ENCODE results near the gene HCN3. TPM values are rescaled to one million over a fixed set of nuclear protein-coding genes. Genes with fewer than 3 reads are reported as not detected.
"Not testable (repeated sequence)": the region's sequence is repeated elsewhere in the genome, so short reads cannot be mapped to it uniquely, and the experiment has no call there.

Gene HCN3
- total RNA-seq, 3 donors from 2014 or later, result 10.3 to 15.6 (median 10.8) TPM

DNA sequence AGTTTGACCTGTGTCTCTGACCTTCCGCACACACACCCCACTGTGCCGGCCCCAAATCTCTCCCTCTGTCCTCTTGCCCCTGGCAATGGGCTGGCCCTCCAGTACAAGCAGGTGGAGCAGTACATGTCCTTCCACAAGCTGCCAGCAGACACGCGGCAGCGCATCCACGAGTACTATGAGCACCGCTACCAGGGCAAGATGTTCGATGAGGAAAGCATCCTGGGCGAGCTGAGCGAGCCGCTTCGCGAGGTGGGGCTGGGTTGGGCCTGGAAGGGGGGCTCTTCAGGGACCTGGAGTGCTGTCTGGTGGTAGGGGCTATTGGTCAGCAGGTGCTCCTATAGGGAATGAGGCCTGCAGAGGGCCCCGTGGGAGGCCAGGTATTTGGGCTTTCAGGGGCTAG is 7.8 kb downstream of the HCN3 start:
- no peaks in the 10 kb centered on the region for H3K36me3 ChIP-seq (ENCODE audit: low read depth)
- ATAC-seq, result no peak
- intact Hi-C loops (cut with DNase I, micrococcal nuclease), result no loop called here

DNA sequence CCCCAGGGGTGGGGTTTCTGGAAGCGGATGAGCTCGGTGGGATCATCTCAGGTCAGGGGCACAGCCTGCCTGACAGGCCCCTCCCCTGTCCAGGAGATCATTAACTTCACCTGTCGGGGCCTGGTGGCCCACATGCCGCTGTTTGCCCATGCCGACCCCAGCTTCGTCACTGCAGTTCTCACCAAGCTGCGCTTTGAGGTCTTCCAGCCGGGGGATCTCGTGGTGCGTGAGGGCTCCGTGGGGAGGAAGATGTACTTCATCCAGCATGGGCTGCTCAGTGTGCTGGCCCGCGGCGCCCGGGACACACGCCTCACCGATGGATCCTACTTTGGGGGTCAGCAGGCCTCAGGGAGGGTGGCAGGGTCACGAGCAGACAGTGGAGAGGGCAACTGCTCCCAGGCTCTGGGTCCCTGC is 8.4 kb downstream of the HCN3 start:
- ATAC-seq (no peak), DNase-seq (no peak)
- Histone ChIP-seq H3K36me3 (ENCODE audit: low read depth) (no peaks in the 10 kb centered on the region), H3K4me1 (ENCODE audit: low read depth) (no peaks in the 10 kb centered on the region), H3K9me3 (no peaks in the 10 kb centered on the region), H3K4me3 (no peak overlapping the region)
- intact Hi-C loops (cut with DNase I, micrococcal nuclease), result no loop called here
- TF ChIP-seq, protein P1, sequence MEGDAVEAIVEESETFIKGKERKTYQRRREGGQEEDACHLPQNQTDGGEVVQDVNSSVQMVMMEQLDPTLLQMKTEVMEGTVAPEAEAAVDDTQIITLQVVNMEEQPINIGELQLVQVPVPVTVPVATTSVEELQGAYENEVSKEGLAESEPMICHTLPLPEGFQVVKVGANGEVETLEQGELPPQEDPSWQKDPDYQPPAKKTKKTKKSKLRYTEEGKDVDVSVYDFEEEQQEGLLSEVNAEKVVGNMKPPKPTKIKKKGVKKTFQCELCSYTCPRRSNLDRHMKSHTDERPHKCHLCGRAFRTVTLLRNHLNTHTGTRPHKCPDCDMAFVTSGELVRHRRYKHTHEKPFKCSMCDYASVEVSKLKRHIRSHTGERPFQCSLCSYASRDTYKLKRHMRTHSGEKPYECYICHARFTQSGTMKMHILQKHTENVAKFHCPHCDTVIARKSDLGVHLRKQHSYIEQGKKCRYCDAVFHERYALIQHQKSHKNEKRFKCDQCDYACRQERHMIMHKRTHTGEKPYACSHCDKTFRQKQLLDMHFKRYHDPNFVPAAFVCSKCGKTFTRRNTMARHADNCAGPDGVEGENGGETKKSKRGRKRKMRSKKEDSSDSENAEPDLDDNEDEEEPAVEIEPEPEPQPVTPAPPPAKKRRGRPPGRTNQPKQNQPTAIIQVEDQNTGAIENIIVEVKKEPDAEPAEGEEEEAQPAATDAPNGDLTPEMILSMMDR (IDR thresholded peaks at IDR 0.05), result no peak

More for the DNA sequence above, 7.8 kb downstream of the HCN3 start:
- H3K4me1 ChIP-seq (ENCODE audit: low read depth), result no peaks in the 10 kb centered on the region
- no peaks in the 10 kb centered on the region for H3K9me3 ChIP-seq
- no peak overlapping the region for H3K4me3 ChIP-seq
- TF ChIP-seq, protein P1 (IDR thresholded peaks at IDR 0.05), result no peak
- no peak for DNase-seq

DNA sequence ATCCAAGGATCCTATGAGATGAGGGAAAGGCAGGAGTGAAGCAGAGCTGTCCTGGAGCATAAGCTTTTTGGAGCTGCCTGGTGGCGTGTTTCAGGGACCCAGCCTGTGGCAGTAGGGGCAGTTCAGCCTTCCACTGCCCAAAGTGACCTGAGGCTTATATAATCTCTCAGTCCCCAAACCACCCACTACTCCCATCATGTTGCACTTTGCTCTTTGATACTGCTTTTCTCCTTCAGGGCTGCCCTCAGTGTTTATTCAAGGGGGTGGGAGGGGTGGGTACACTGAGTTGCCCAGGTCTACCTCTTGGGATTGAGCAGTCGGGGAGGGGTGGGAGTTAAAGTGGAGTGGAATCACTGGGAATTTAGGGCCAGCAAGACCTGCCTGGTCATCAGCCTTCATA is 9.3 kb downstream of the HCN3 start:
- no peak for DNase-seq
- Histone ChIP-seq H3K9me3 (no peaks in the 10 kb centered on the region), H3K4me1 (ENCODE audit: low read depth) (no peaks in the 10 kb centered on the region), H3K36me3 (ENCODE audit: low read depth) (no peaks in the 10 kb centered on the region), H3K4me3 (no peak overlapping the region)
- no peak for ATAC-seq
- intact Hi-C loops (cut with DNase I, micrococcal nuclease), result no loop called here
- TF ChIP-seq, protein P1 (IDR thresholded peaks at IDR 0.05), result no peak

DNA sequence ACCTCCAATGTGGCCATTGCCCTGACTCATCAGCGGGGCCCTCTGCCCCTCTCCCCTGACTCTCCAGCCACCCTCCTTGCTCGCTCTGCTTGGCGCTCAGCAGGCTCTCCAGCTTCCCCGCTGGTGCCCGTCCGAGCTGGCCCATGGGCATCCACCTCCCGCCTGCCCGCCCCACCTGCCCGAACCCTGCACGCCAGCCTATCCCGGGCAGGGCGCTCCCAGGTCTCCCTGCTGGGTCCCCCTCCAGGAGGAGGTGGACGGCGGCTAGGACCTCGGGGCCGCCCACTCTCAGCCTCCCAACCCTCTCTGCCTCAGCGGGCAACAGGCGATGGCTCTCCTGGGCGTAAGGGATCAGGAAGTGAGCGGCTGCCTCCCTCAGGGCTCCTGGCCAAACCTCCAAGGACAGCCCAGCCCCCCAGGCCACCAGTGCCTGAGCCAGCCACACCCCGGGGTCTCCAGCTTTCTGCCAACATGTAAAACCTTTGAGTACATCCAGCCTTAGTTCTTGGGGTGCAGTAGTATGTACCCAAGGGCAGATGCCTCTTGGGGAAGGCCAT is 10.8 kb downstream of the HCN3 start:
- no peaks in the 10 kb centered on the region for H3K9me3 ChIP-seq
- no peak for DNase-seq
- intact Hi-C loops (cut with DNase I, micrococcal nuclease), result no loop called here
- TF ChIP-seq, protein P1 (IDR thresholded peaks at IDR 0.05), result no peak
- H3K4me1 ChIP-seq (ENCODE audit: low read depth), result no peaks in the 10 kb centered on the region
- H3K4me3 ChIP-seq, result no peak overlapping the region
- no peaks in the 10 kb centered on the region for H3K36me3 ChIP-seq (ENCODE audit: low read depth)
- ATAC-seq, result no peak

DNA sequence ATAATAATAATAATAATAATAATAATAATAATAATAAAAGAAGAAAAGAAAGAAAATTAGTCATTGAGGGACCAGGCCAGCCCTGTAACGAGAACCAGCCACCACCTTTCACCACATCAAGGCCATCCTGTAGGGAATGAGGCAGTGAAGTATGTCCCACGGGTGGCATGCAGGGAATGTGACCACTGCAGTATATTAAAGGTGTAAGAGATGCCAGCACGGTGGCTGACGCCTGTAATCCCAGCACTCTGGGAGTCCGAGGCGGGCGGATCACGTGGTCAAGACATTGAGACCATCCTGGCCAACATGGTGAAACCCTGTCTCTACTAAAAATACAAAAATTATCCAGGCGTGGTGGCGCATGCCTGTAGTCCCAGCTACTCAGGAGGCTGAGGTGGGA is 13.7 kb downstream of the HCN3 start:
- ATAC-seq; intact Hi-C loops (cut with DNase I, micrococcal nuclease); DNase-seq; H3K36me3 ChIP-seq (ENCODE audit: low read depth); H3K9me3 ChIP-seq; H3K4me1 ChIP-seq (ENCODE audit: low read depth); H3K4me3 ChIP-seq: not testable (repeated sequence)

DNA sequence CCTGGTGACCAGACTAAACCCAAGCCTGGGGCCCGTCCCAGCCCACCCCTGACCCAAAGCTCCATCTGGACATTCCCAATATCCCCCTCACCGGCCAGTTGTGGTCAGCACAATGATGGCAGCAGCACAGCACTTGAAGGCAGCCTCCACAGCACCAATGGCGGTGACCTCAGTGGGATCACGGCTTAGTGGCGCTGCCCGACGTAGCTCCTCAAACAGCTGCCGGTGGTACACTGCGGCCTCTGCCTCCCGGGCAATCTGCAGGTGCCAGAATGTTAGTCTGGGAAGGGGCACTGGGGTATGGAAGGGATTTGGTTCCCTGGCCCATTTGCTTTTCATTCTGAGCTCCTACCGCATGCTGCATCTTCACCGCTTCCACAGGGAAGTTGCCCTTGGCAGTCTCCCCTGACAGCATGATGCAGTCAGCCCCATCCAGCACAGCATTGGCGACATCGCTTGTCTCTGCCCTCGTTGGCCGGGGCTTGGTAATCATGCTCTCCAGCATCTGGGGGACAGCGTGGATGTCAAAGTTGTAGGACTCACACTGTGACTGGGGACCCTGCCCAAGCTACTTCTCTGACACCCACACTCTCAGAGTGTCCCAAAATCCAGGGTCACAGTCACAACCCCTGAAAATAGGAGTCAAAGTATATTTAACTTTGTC is 16.0 kb downstream of the HCN3 start:
- Histone ChIP-seq H3K36me3 (ENCODE audit: low read depth) (no peaks in the 10 kb centered on the region), H3K4me1 (ENCODE audit: low read depth) (peaks cover 6% of the 10 kb centered on the region), H3K9me3 (no peaks in the 10 kb centered on the region), H3K4me3 (no peak overlapping the region)
- no peak for ATAC-seq
- TF ChIP-seq, protein P1 (IDR thresholded peaks at IDR 0.05), result no peak
- intact Hi-C loops (cut with DNase I, micrococcal nuclease), result no loop called here
- DNase-seq, result no peak
